ENCODE data around the gene RFXAP.
"Not testable (repeated sequence)": the region's sequence is repeated elsewhere in the genome, so short reads cannot be mapped to it uniquely, and the experiment has no call there.

Gene RFXAP, protein sequence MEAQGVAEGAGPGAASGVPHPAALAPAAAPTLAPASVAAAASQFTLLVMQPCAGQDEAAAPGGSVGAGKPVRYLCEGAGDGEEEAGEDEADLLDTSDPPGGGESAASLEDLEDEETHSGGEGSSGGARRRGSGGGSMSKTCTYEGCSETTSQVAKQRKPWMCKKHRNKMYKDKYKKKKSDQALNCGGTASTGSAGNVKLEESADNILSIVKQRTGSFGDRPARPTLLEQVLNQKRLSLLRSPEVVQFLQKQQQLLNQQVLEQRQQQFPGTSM

GRCh38 chr13:36818804-36819738 is at the start of gene RFXAP:
Gene RFXAP, plus strand, starts transcription at chr13:36819222. Its CDS starts 136 bp downstream, at chr13:36819358.
- peak; percentile 95 for DNase-seq

- DNase-seq: no peak
These were observed 49.5 kb upstream of the RFXAP start for GRCh38 chr13:36769545-36769944.

GRCh38 chr13:36770741-36771140 is 48.3 kb upstream of the RFXAP start:
- DNase-seq: no peak

DNA sequence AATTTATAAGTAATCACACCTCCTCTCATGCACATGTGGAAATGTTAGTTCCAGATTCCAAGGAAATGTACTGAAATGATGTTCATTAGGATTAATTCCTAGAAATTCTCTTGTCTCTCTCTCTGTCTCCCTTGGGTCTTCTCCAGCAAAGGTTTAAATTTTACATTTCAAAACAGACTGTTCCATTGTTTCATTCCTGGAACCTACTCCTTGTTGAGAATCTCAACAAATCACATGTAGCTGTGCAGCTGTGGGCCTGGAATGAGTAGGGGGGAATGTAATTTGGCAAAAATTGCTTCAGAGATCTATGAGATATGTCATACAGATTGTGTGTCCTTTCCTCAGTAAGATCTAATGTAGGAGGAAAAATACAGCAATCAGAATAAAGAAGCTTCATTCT is 46.2 kb upstream of the RFXAP start:
- DNase-seq: no peak

DNA sequence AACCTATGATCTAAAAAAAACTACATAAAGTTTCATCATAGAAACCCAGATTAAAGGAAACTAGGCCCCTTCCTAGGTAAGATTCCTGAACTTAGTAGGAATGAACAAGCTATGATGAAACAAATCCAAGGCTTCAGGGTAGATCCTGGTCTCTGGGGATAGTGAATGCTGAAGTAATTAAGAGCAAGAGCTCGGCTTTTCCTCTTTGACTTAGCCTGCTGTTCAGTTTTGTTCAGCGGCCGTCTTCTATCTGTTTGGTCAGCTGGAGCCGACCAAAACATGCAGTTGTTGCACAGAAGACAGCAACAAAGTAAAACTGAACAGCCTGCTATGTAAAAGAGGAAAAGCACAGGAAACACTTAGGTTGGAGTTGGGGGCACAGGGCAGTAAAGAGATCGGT is 44.1 kb upstream of the RFXAP start:
- no peak for DNase-seq

DNA sequence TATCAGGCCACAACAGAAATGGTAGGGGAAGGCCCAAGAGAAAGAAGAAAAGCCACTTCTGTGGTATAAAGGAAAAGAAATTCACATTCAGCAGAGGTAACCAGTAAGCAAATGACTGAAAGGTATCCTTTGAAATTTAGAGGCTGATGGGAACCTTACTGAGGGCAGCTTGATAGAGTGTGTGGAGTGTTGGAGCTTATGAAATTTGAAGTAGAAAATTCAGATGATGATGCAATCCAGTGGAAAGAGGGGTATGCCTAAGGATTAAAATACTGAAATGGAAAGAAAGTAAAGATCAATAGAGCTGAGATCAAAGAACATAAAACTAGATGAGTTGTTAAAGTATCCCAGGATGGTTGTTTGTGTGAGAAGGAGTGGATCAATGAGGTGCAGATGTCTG is 42.8 kb upstream of the RFXAP start:
- no peak for DNase-seq

- no peak for DNase-seq
These were observed 40.8 kb upstream of the RFXAP start for GRCh38 chr13:36778083-36778671.

DNA sequence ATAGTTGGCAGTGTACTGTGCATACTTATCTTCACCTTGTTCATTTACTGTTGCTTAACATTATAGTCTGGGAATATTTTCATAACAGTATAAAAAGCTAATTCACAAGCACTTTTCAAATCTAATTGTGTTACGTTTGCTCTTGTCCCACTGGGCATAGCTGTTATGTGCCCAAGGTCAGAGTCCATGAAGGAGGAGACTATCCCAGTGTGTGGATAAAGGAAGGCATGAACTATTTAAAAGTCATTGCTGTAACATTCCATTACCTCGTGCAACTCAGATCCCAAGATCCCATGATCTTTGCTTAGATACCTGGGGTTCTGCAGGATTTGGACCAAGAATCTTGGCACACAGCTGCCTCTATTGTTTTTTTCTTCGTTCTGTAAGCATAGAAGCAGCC is 35.1 kb upstream of the RFXAP start:
- DNase-seq: no peak

DNA sequence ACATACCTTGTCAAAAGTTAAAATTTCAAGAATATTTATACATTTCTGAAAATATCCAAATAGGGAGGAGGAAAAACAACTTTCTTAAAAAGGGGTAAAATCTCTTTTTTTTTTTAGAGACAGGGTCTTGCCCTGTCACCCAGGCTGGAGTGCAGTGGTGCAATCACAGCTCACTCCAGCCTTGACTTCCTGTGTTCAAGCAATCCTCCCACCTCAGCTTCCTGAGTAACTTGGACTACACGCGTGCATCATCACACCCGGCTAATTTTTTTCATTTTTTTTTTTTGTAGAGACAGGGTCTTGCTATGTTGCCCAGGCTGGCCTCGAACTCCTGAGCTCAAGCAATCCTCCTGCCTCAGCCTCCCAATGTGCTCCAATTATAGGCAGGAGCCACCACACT is 32.8 kb upstream of the RFXAP start:
- not testable (repeated sequence) for DNase-seq

DNA sequence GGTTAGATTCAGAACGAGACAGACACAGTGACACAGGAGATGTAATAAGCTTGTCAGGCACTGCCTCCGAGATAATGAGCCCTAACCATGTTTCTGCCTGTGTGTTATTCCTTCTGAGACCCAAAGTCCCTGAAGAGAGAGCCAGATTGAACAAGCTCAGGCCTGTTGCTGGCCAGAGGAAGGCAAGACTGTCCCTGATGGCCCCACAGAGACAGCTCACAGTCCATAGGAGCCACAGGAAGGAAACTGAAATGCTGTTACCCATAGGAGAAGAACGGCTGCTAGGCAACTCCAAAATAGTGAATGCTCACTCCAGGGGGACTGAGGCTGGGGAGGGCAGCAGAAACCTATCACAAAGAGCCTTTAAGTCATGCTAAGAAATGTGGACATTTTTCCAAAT is 31.8 kb upstream of the RFXAP start:
- DNase-seq: no peak

GRCh38 chr13:36788276-36788675 is 30.7 kb upstream of the RFXAP start:
- DNase-seq: no peak

GRCh38 chr13:36789061-36789460 is 30.0 kb upstream of the RFXAP start:
- no peak for DNase-seq

DNA sequence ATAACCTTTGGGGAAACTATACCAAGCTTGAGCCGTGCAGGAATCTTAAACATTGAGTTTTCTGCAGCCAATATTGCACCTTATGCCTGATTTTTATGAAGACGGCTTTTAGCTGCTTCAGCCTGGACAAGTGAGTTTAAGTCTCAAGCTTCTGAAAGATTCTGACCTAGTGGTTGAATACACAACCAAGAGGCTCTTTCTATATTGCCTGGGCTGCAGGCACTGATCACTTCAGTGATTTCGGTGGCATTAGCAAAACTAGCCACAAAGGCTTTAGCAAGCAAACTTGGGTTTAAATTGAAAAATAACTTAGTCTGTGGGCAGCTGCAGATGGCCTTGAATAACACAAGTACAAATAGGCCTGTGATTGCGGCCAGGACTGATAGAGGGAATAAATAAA is 29.3 kb upstream of the RFXAP start:
- DNase-seq: no peak

- no peak for DNase-seq
These were observed 24.3 kb upstream of the RFXAP start for GRCh38 chr13:36794706-36795105.

GRCh38 chr13:36795463-36795862 is 23.6 kb upstream of the RFXAP start:
- DNase-seq: no peak

GRCh38 chr13:36796052-36796451 is 23.0 kb upstream of the RFXAP start:
- DNase-seq: no peak

DNA sequence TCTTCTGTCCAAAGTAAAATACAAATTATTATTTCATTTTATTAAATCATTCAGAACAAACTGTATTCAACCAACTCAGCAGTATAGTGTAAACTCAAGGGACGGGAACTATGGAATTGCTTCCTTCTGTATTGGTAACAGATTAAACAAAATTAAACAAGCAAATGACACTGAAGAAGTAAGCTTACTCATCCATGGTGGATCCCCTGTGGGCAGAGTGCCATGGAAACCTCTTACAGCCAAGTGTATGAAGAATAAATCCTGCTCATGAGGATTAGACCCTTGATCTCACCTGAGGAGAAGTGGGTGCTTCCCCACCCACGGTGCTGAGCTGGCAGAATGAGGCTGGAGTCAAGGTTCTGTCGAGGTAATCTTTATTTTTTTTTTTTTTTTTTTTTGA is 18.0 kb upstream of the RFXAP start:
- DNase-seq: no peak

DNA sequence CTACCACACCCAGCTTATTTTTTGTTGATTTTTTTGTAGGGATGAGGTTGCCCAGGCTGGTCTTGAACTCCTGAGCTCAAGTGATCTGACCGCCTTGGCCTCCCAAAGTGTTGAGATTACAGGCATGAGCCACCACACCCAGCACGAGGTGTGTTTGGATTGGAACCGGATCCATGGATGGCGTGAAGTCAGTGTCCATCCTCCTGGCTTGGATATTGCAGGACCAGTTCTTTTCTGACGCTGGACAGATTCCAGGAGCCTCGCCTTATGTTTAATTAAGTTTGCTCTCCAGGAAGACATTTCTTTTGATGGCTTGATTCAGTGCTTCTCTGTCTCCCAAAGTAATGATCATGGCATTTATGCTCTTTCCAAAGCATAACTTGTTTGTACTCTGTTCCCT is 14.4 kb upstream of the RFXAP start:
- no peak for DNase-seq

- no peak for DNase-seq
These were observed 12.9 kb upstream of the RFXAP start for GRCh38 chr13:36806102-36806501.

DNA sequence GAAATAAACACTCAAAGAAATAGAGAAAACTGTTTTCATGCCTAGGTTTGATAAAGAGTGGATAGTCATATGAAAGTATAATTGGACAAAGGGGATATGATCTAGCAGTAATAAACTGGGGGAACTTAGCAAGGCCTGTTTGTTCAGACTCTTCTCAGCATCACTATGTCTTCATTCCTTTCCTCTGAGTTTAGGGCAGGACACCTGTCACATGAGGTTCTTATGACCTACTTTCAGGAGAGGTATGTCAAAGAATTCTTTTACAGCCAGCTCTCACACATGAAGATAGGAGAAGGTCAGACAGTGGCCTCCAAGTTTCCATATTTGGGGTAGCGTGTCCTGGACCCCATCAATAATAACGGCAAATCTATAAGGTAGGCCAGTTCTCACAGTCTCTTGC is 11.4 kb upstream of the RFXAP start:
- no peak for DNase-seq

GRCh38 chr13:36813225-36813624 is 5.8 kb upstream of the RFXAP start:
- DNase-seq: no peak

DNA sequence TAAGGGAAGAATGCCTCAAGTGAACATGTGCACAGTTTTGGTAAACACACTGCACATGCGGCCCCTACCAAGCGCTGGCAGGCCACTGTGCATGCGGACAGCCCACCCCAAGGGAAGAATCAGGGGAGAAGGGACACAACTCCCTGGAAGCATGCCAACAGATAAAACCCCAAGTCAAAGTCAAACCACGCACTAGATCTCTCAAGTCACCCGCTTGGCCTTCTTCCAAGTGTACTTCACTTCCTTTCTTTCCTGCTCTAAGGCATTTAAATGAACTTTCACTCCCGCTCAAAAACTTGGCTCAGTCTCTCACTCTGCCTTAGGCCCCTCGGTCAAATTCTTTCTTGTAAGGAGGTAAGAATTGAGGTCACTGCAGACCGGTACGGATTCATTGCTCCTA is 4.6 kb upstream of the RFXAP start:
- no peak for DNase-seq

GRCh38 chr13:36815062-36815461 is 4.0 kb upstream of the RFXAP start:
- DNase-seq: peak; percentile 17
